Transverse colon (tissue), 4 donors: ENCODE measurements around the gene GOLT1A. TPM values are rescaled to one million over a fixed set of nuclear protein-coding genes. Genes with fewer than 3 reads are reported as not detected.
A peak's percentile ranks its signal among the peaks of the same experiment; 100 is the strongest.

Source experiments
- DNase-seq: peaks from one replicate; pipeline ENCODE4 v3.0.0-alpha.2; 2019
- H3K27ac ChIP-seq, 4 donors: fragments of 200-600 bp; sonication (generic); 2 replicates each; pipeline ENCODE4 v1.5.1; 2016 to 2018; ENCODE audit warnings: inconsistent platforms in 4 of 4
- H3K27me3 ChIP-seq: fragments of 200-600 bp; sonication (generic); 2 replicates; pipeline ENCODE4 v1.5.1; 2017; ENCODE audit warnings: inconsistent platforms
- H3K36me3 ChIP-seq, 4 donors: fragments of 200-600 bp; sonication (generic); 2 replicates each; pipeline ENCODE4 v1.5.1; 2017 to 2019; ENCODE audit warnings: inconsistent platforms in 4 of 4
- H3K4me1 ChIP-seq, 4 donors: fragments of 200-600 bp; sonication (generic); 2 replicates each; pipeline ENCODE4 v1.5.1; 2017 to 2020; ENCODE audit warnings: inconsistent platforms in 4 of 4
- H3K4me3 ChIP-seq, 4 donors: fragments of 200-600 bp; sonication (generic); 1 replicate in 1 of 4; 2 replicates in 3 of 4; pipeline versions ENCODE4 v1.5.1 to v1.6.1; 2017 to 2019; ENCODE audit warnings: inconsistent platforms in 4 of 4
- H3K9me3 ChIP-seq, 2 donors: fragments of 200-600 bp; sonication (generic); 2 replicates each; pipeline ENCODE4 v1.5.1; 2017 to 2019; ENCODE audit warnings: inconsistent platforms in 2 of 2
- EP300 ChIP-seq: sonication (generic); formaldehyde crosslinking; IDR thresholded peaks from one replicate; pipeline ENCODE4 v1.6.1; 2017; ENCODE audit warnings: antibody characterized with exemption, low read depth
- POLR2A ChIP-seq: fragments of 450-650 bp; IDR thresholded peaks from one replicate; pipeline ENCODE4 v1.6.1; 2016; ENCODE audit warnings: antibody characterized with exemption, mild to moderate bottlenecking, moderate library complexity
- POLR2AphosphoS5 ChIP-seq, 3 donors: sonication (generic); formaldehyde crosslinking; IDR thresholded peaks; one replicate each; pipeline ENCODE4 v1.6.1; 2016; ENCODE audit warnings: antibody characterized with exemption in 3 of 3
- WGBS, 2 donors: methylation state at CpG; one replicate each; pipeline ENCODE4 v1.1.5; 2018; ENCODE audit warnings: low coverage in 1 of 2; 5-methylcytosine and 5-hydroxymethylcytosine counted together
- in situ Hi-C, 4 donors: fragments of 200-750 bp; cut with MboI; loops; one replicate each; pipeline versions ENCODE4 v1.15.0 to v1.15.1; 2017; ENCODE audit warnings: low sequenced_read_pairs in 3 of 4, low pct_ligation_motif_present in 1 of 4, low pct_unique_long_range_greater_than_20kb in 1 of 4
- intact Hi-C: fragments of 100-400 bp; cut with DNase I; formaldehyde crosslinking; loops from one replicate; pipeline ENCODE4 v1.15.1; 2023; ENCODE audit warnings: low total_unique reads
- total RNA-seq, 4 donors: library from RNA; depleted of rRNA; stranded (reverse); fragments of >200 nt; gene quantifications; one replicate each; pipeline ENCODE4 v1.1.0, GENCODE V29; 2016
- TF ChIP-seq, protein P1 (sequence below), 5 experiments: fragments of 200-600 bp in 3 of 5; fragments of 450-650 bp in 2 of 5; sonication (generic) in 3 of 5; IDR thresholded peaks; 1 replicate in 2 of 5; 2 replicates in 3 of 5; pipeline ENCODE4 v1.5.1; 2016 to 2017; ENCODE audit warnings: antibody characterized with exemption in 5 of 5, inconsistent platforms in 3 of 5, mild to moderate bottlenecking in 2 of 5, moderate library complexity in 1 of 5

The GOLT1A gene
- total RNA-seq, 4 donors from 2014 or later = 9.7 to 13.8 TPM; not detected in 2

DNA sequence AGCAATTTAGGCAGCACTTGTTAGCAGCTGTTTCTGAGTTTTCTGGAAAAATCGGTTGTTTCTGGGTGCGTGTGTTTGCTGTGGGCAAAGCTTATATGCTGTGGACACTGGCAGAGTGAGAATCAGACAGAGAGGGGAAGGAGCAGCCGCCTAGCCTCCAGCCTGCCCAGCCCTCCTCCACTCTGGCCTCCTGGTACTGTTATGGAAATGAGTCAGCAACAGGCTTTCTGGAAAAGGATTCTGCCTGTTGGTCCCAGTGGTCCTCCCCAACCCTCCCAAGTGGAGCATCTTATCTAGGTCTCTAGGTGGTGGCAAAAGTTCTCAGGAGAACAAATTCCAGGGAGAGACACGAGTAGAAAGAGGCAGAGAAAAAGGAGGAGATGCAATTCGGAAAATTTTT lies 42.2 kb upstream of the GOLT1A start:
- WGBS, 2 donors = 63 to 83% methylated on average over 4 to 5 of the region's 5 CpGs
- Histone ChIP-seq H3K27ac (peak overlapping the region in 1 of 4 donors; percentile 14), H3K9me3 (no peaks in the 10 kb centered on the region), H3K36me3 (peaks cover 0 to 23% (median 0%) of the 10 kb centered on the region in 4 donors), H3K4me1 (no peaks in the 10 kb centered on the region), H3K4me3 (no peak overlapping the region), H3K27me3 (no peaks in the 10 kb centered on the region)
- in situ Hi-C loops (loop anchor here in 1 of 4 donors (25.0 kb wide), 1 partner anchor 106 kb away; the partner anchor contains the start of gene PLEKHA6), intact Hi-C loops (no loop called here)
- TF ChIP-seq, protein P1, sequence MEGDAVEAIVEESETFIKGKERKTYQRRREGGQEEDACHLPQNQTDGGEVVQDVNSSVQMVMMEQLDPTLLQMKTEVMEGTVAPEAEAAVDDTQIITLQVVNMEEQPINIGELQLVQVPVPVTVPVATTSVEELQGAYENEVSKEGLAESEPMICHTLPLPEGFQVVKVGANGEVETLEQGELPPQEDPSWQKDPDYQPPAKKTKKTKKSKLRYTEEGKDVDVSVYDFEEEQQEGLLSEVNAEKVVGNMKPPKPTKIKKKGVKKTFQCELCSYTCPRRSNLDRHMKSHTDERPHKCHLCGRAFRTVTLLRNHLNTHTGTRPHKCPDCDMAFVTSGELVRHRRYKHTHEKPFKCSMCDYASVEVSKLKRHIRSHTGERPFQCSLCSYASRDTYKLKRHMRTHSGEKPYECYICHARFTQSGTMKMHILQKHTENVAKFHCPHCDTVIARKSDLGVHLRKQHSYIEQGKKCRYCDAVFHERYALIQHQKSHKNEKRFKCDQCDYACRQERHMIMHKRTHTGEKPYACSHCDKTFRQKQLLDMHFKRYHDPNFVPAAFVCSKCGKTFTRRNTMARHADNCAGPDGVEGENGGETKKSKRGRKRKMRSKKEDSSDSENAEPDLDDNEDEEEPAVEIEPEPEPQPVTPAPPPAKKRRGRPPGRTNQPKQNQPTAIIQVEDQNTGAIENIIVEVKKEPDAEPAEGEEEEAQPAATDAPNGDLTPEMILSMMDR (IDR thresholded peaks at IDR 0.05) = no peak
- TF ChIP-seq POLR2A (no peak), POLR2AphosphoS5 (IDR thresholded peaks at IDR 0.05) (no peak), EP300 (no peak)
- DNase-seq = no peak

DNA sequence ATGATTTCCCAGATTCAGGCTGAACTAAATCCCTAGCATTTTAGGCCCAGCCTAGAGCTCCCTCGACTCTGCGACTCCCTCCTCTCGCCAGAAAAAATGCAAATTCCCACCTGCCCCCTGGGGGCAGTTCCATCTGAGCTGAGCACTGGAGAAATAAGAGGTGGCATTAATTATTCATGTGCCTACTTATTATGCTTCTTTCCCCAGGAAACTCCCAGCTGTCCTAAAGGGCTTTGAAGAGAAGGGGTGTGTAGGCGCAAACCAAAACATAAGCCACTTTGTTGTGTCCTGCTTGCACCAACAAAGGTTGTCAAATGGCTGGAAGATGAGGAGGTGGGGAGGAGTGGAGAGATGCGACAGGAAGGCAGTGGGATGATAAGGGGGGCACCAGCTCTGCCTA lies 41.4 kb upstream of the GOLT1A start:
- no peaks in the 10 kb centered on the region for H3K9me3 ChIP-seq
- no peak for DNase-seq
- H3K4me3 ChIP-seq = no peak overlapping the region
- intact Hi-C loops (no loop called here), in situ Hi-C loops (loop anchor here in 1 of 4 donors (25.0 kb wide), 1 partner anchor 107 kb away; the partner anchor contains the start of gene PLEKHA6)
- peaks cover 0 to 23% (median 0%) of the 10 kb centered on the region in 4 donors for H3K36me3 ChIP-seq
- TF ChIP-seq, protein P1 (IDR thresholded peaks at IDR 0.05) = no peak
- no peak for TF ChIP-seq POLR2AphosphoS5 (IDR thresholded peaks at IDR 0.05)
- TF ChIP-seq EP300 = no peak
- TF ChIP-seq POLR2A = no peak
- H3K4me1 ChIP-seq = no peaks in the 10 kb centered on the region
- WGBS, 2 donors = 67 to 75% methylated on average over 2 to 5 of the region's 5 CpGs
- peak overlapping the region in 1 of 4 donors; percentile 14 for H3K27ac ChIP-seq
- no peaks in the 10 kb centered on the region for H3K27me3 ChIP-seq

DNA sequence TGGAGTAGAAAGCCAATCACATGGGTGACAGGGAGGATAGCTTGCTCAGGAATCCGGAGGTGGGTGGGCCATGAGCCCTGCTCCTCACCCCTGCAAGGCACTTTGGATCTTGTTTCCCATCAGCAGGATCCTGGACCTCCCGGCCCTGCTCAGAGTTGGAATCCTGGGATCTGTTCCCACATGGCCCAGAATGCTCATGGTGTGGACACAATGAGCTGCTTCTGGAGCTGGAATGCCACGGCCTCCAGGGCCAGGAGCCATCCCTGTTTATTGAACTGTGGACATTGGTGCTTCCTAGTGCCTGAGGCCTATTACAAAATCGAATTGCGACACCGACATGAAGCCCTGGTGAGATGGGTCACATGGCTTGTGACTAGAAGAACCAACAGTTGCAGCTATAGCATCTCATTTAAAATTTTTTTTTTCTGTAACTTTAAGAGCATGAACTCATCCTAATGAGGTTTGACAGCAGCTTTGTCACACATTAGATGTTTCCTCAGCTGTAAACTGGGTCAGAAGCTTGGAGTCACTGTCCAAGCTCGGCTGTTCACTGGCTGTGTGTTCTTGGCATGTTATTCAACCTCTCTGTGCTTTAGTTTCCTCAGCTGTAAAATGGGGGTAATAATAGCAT lies 40.4 kb upstream of the GOLT1A start:
- H3K36me3 ChIP-seq = peaks cover 0 to 18% (median 0%) of the 10 kb centered on the region in 4 donors
- in situ Hi-C loops = loop anchor here in 1 of 4 donors (25.0 kb wide), 1 partner anchor 108 kb away; the partner anchor contains the start of gene PLEKHA6
- H3K4me3 ChIP-seq = no peak overlapping the region

DNA sequence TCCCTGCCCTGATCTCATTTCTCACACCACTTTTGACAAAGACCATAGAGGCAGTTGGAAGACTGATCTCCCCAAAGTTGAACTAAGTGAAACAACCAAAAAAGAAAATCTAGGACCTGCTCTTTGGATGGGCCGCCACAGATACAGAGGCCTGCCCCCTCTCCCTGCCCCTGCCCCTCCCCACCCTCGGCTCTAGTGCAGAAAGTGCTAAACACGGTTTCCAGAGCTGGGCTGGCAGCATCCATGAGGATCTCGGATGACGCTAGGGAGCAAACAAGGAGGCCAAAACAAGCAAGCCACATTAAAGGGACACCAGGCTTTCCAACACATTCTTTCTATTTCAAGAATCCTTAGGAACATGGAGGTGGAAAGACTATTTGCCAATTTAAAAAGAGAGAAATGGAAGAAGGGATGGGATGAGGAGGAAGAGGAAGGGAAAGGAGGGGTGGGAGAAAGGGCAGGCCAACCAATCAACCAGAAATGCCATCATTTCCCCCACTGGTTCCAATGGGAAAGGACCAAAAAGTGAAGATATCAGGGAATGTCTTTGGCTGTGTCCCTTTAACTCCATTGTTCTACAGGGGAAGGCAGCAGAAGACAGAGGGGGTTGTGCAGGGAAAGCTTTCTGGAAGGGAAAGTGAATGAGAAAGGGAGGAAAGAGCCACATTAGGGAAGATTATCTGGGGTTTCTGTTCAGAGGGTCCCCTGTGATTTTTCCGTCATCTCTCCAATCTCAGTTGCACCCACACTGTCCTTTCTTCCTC lies 38.3 kb upstream of the GOLT1A start:
- no peak overlapping the region for H3K27ac ChIP-seq
- H3K4me1 ChIP-seq = no peaks in the 10 kb centered on the region
- H3K4me3 ChIP-seq = no peak overlapping the region
- no peaks in the 10 kb centered on the region for H3K9me3 ChIP-seq
- in situ Hi-C loops = loop anchor here in 1 of 4 donors (25.0 kb wide), 1 partner anchor 110 kb away; the partner anchor contains the start of gene PLEKHA6
- H3K27me3 ChIP-seq = no peaks in the 10 kb centered on the region
- peaks cover 0 to 13% (median 0%) of the 10 kb centered on the region in 4 donors for H3K36me3 ChIP-seq
- TF ChIP-seq POLR2A (no peak), EP300 (no peak), POLR2AphosphoS5 (IDR thresholded peaks at IDR 0.05) (no peak)
- TF ChIP-seq, protein P1 (IDR thresholded peaks at IDR 0.05) = no peak
- WGBS, 2 donors = 83 to 100% methylated on average over 3 to 6 of the region's 6 CpGs
- intact Hi-C loops = no loop called here
- no peak for DNase-seq

More for the DNA sequence above, 40.4 kb upstream of the GOLT1A start:
- WGBS, 2 donors = 74% methylated on average over 7 of the region's 7 CpGs; no CpG with 5 or more reads in 1 of the 2 donors
- Histone ChIP-seq H3K4me1 (no peaks in the 10 kb centered on the region), H3K27ac (peak overlapping the region in 1 of 4 donors; percentile 37), H3K27me3 (no peaks in the 10 kb centered on the region), H3K9me3 (no peaks in the 10 kb centered on the region)
- peak; percentile 41 for DNase-seq
- peak in 1 of 3 donors; percentile 52 for TF ChIP-seq POLR2AphosphoS5 (IDR thresholded peaks at IDR 0.05)
- TF ChIP-seq EP300 = no peak
- intact Hi-C loops = no loop called here
